Cardiac muscle cell (in vitro differentiated cells and primary cell): ENCODE measurements around the gene LNX1. TPM values are rescaled to one million over a fixed set of nuclear protein-coding genes. Genes with fewer than 3 reads are reported as not detected.
A peak's percentile ranks its signal among the peaks of the same experiment; 100 is the strongest.
"Not testable (repeated sequence)": the region's sequence is repeated elsewhere in the genome, so short reads cannot be mapped to it uniquely, and the experiment has no call there.

Source experiments
- DNase-seq, 2 donors: peaks; one replicate each; pipeline versions ENCODE4 v3.0.0 to v3.0.0-alpha.2; 2010 to 2017; ENCODE audit warnings: low read depth in 1 of 2, low spot score in 1 of 2
- H3K27ac ChIP-seq: fragments of 200-600 bp; sonication (generic); 2 replicates; pipeline ENCODE4 v1.5.1; 2016
- H3K27me3 ChIP-seq: fragments of 200-600 bp; sonication (generic); 2 replicates; pipeline ENCODE4 v1.6.0; 2016; ENCODE audit warnings: control low read depth
- H3K36me3 ChIP-seq: fragments of 200-600 bp; sonication (generic); 2 replicates; pipeline ENCODE4 v1.5.1; 2016; ENCODE audit warnings: control low read depth
- H3K4me1 ChIP-seq: fragments of 200-600 bp; sonication (generic); 2 replicates; pipeline ENCODE4 v1.8.1; 2017; ENCODE audit warnings: low read depth, mild to moderate bottlenecking, mixed run types
- H3K4me3 ChIP-seq: fragments of 200-600 bp; sonication (generic); 2 replicates; pipeline ENCODE4 v1.5.1; 2016; ENCODE audit warnings: mild to moderate bottlenecking
- H3K9me3 ChIP-seq: fragments of 200-600 bp; sonication (generic); 2 replicates; pipeline ENCODE4 v1.5.1; 2017; ENCODE audit warnings: low read depth, mild to moderate bottlenecking, control low read depth
- CTCF ChIP-seq: IDR thresholded peaks from 2 replicates; pipeline ENCODE4 v1.5.1; 2012; ENCODE audit warnings: low read depth, mild to moderate bottlenecking, low read length
- polyA plus RNA-seq: library from polyadenylated mRNA; unstranded; fragments of >200 nt; fragmentation: Nextera tagmentation; extraction: Ambion mirVana; gene quantifications from 2 replicates; pipeline ENCODE4 v1.2.1, GENCODE V29; 2016
- total RNA-seq: library from RNA; depleted of rRNA; stranded (reverse); fragments of >200 nt; gene quantifications from 2 replicates; pipeline ENCODE4 v1.2.3, GENCODE V29; 2016

Gene LNX1
- total and polyA plus RNA-seq, 2 experiments from 2014 or later, result 1.1 to 2.0 TPM

- no peak for TF ChIP-seq CTCF
- Histone ChIP-seq H3K27ac (no peak overlapping the region), H3K36me3 (no peaks in the 10 kb centered on the region), H3K9me3 (no peaks in the 10 kb centered on the region), H3K4me1 (no peaks in the 10 kb centered on the region), H3K4me3 (no peak overlapping the region), H3K27me3 (no peaks in the 10 kb centered on the region)
- no peak for DNase-seq
These were observed 111.4 kb downstream of the LNX1 start for GRCh38 chr4:53479736-53480525.

GRCh38 chr4:53478671-53479456, 112.4 kb downstream of the LNX1 start:
- no peaks in the 10 kb centered on the region for H3K36me3 ChIP-seq
- TF ChIP-seq CTCF, result no peak
- H3K4me1 ChIP-seq, result no peaks in the 10 kb centered on the region
- H3K27me3 ChIP-seq, result no peaks in the 10 kb centered on the region
- no peaks in the 10 kb centered on the region for H3K9me3 ChIP-seq
- H3K27ac ChIP-seq, result no peak overlapping the region
- no peak overlapping the region for H3K4me3 ChIP-seq
- DNase-seq, result peak in 1 of 2 donors; percentile 75

GRCh38 chr4:53477636-53478035, 113.7 kb downstream of the LNX1 start:
- Histone ChIP-seq H3K27me3 (no peaks in the 10 kb centered on the region), H3K4me3 (no peak overlapping the region), H3K4me1 (no peaks in the 10 kb centered on the region), H3K27ac (no peak overlapping the region), H3K9me3 (no peaks in the 10 kb centered on the region), H3K36me3 (no peaks in the 10 kb centered on the region)
- TF ChIP-seq CTCF, result no peak
- no peak for DNase-seq

GRCh38 chr4:53477038-53477565, 114.2 kb downstream of the LNX1 start:
- no peaks in the 10 kb centered on the region for H3K27me3 ChIP-seq
- H3K4me3 ChIP-seq, result no peak overlapping the region
- H3K9me3 ChIP-seq, result no peaks in the 10 kb centered on the region
- TF ChIP-seq CTCF, result no peak
- no peaks in the 10 kb centered on the region for H3K36me3 ChIP-seq
- no peak for DNase-seq
- H3K4me1 ChIP-seq, result no peaks in the 10 kb centered on the region
- no peak overlapping the region for H3K27ac ChIP-seq

- TF ChIP-seq CTCF, result no peak
- H3K4me1 ChIP-seq, result no peaks in the 10 kb centered on the region
- no peak overlapping the region for H3K27ac ChIP-seq
- H3K27me3 ChIP-seq, result no peaks in the 10 kb centered on the region
- no peaks in the 10 kb centered on the region for H3K9me3 ChIP-seq
- no peak overlapping the region for H3K4me3 ChIP-seq
- DNase-seq, result peak in 1 of 2 donors; percentile 88
- no peaks in the 10 kb centered on the region for H3K36me3 ChIP-seq
These were observed 114.9 kb downstream of the LNX1 start for GRCh38 chr4:53476232-53477037.

GRCh38 chr4:53466576-53466975, 124.7 kb downstream of the LNX1 start:
- H3K4me1 ChIP-seq, H3K4me3 ChIP-seq, H3K9me3 ChIP-seq, H3K27ac ChIP-seq, H3K36me3 ChIP-seq, DNase-seq, H3K27me3 ChIP-seq: not testable (repeated sequence)
